CD4-positive, alpha-beta memory T cell (primary cell): ENCODE results near the gene NHLRC4. TPM values are rescaled to one million over a fixed set of nuclear protein-coding genes. Genes with fewer than 3 reads are reported as not detected.

Experiments used
- CTCF ChIA-PET: fragments of 350-600 bp; sonication (Branson Sonifier 250); formaldehyde crosslinking; loops from one replicate; lab custom pipeline; 2021; ENCODE audit warnings: inconsistent platforms; ENCODE audit not compliant: partially characterized antibody; lab: Charles Lee
- POLR2A ChIA-PET: fragments of 350-600 bp; sonication (Branson Sonifier 250); formaldehyde crosslinking; loops from one replicate; lab custom pipeline; 2021; ENCODE audit not compliant: partially characterized antibody; lab: Charles Lee
- DNase-seq, 5 donors: peaks; one replicate each; pipeline versions ENCODE4 v3.0.0 to v3.0.0-alpha.2; 2020 to 2022; ENCODE audit warnings: mixed read lengths in 1 of 5
- H3K27ac ChIP-seq: one replicate; pipeline ENCODE4 v1.7.0; 2013; ENCODE audit warnings: low read depth, low read length
- H3K27me3 ChIP-seq: 2 replicates; pipeline ENCODE4 v1.7.0; 2013; ENCODE audit warnings: mild to moderate bottlenecking, low read length, moderate library complexity; ENCODE audit not compliant: insufficient read depth
- H3K36me3 ChIP-seq: 2 replicates; pipeline ENCODE4 v1.7.0; 2013; ENCODE audit warnings: mild to moderate bottlenecking, low read length, moderate library complexity; ENCODE audit not compliant: insufficient read depth
- H3K4me1 ChIP-seq: 2 replicates; pipeline ENCODE4 v1.7.0; 2013; ENCODE audit warnings: mild to moderate bottlenecking, low read length, moderate library complexity; ENCODE audit not compliant: insufficient read depth
- H3K4me3 ChIP-seq, 2 donors: one replicate each; pipeline ENCODE4 v1.7.0; 2013; ENCODE audit warnings: low read length in 2 of 2, mild to moderate bottlenecking in 1 of 2
- H3K9me3 ChIP-seq, 2 donors: one replicate each; pipeline ENCODE4 v1.7.0; 2013; ENCODE audit warnings: low read length in 2 of 2, control low read depth in 1 of 2; ENCODE audit not compliant: control insufficient read depth in 1 of 2
- H3K27ac Mint-ChIP-seq, 7 donors: one replicate each; pipeline ENCODE4 v1.8.0; 2020 to 2021; ENCODE audit warnings: mixed read lengths in 7 of 7, mild to moderate bottlenecking in 6 of 7, inconsistent platforms in 3 of 7, moderate library complexity in 3 of 7
- H3K27me3 Mint-ChIP-seq, 2 donors: one replicate each; pipeline ENCODE4 v1.8.0; 2020 to 2021; ENCODE audit warnings: mixed read lengths in 2 of 2
- H3K36me3 Mint-ChIP-seq, 2 donors: one replicate each; pipeline ENCODE4 v1.8.0; 2020 to 2021; ENCODE audit warnings: mixed read lengths in 2 of 2, inconsistent platforms in 1 of 2, mild to moderate bottlenecking in 1 of 2
- H3K4me1 Mint-ChIP-seq, 4 donors: one replicate each; pipeline ENCODE4 v1.8.0; 2020 to 2021; ENCODE audit warnings: mixed read lengths in 4 of 4, mild to moderate bottlenecking in 1 of 4
- H3K4me3 Mint-ChIP-seq, 8 donors: one replicate each; pipeline ENCODE4 v1.8.0; 2020 to 2021; ENCODE audit warnings: mixed read lengths in 8 of 8, mild to moderate bottlenecking in 7 of 8, moderate library complexity in 6 of 8, inconsistent platforms in 3 of 8
- H3K9me3 Mint-ChIP-seq, 8 donors: one replicate each; pipeline ENCODE4 v1.8.0; 2020 to 2021; ENCODE audit warnings: mixed read lengths in 8 of 8, mild to moderate bottlenecking in 5 of 8, inconsistent platforms in 3 of 8, moderate library complexity in 1 of 8
- intact Hi-C: fragments of 100-400 bp; cut with micrococcal nuclease; formaldehyde crosslinking; loops from one replicate; pipeline ENCODE4 v1.15.1; 2023
- polyA plus RNA-seq, 2 donors: library from polyadenylated mRNA; unstranded; fragments of 300-500 nt; fragmentation: Illumina TruSeq; gene quantifications; one replicate each; pipeline ENCODE4 v1.2.3, GENCODE V29; 2021
- total RNA-seq, 2 experiments: library from RNA; stranded (reverse); gene quantifications; one replicate each; pipeline ENCODE4 v1.2.3, GENCODE V29; 2021

The NHLRC4 gene
- total and polyA plus RNA-seq, 4 experiments from 2014 or later: 2.1 to 3.2 (median 2.5) TPM

- Mint-ChIP-seq H3K36me3 (peaks cover 0 to 8% of the 10 kb centered on the region in 2 donors), H3K9me3 (peaks cover 0 to 2% (median 0%) of the 10 kb centered on the region in 8 donors), H3K4me1 (peaks cover 16 to 44% (median 29%) of the 10 kb centered on the region in 4 donors), H3K27me3 (no peaks in the 10 kb centered on the region), H3K27ac (peak within 1 kb of the TSS; percentile 86 to 95 (median 93)), H3K4me3 (peak within 1 kb of the TSS; percentile 90 to 95 (median 92))
- peak; percentile 82 to 92 (median 89) for DNase-seq
- intact Hi-C loops: loop anchor here (1.0 kb wide), 4 partner anchors 42 to 126 kb away; partner anchors contain the start of genes DECR2, PIGQ and RAB11FIP3
- H3K27ac ChIP-seq: peak within 1 kb of the TSS; percentile 89
- POLR2A ChIA-PET: interaction anchor here (0.7 to 2.1 kb wide), 11 partner anchors 30 to 261 kb away, joined by 3 to 16 read pairs (median 4); partner anchors contain the start of genes METTL26, NHLRC4, RAB11FIP3 and RPUSD1
- no peaks in the 10 kb centered on the region for H3K27me3 ChIP-seq
- CTCF ChIA-PET: no interaction called here
- peak within 1 kb of the TSS; percentile 50 to 81 for H3K4me3 ChIP-seq
- H3K36me3 ChIP-seq: peaks cover 5% of the 10 kb centered on the region
- peaks cover 43% of the 10 kb centered on the region for H3K4me1 ChIP-seq
- no peaks in the 10 kb centered on the region for H3K9me3 ChIP-seq
These were observed 39.5 kb upstream of the NHLRC4 start, which contains the start of gene CAPN15 for GRCh38 chr16:527015-527903. TSS of gene CAPN15 (plus strand) at chr16:527712. CDS start at chr16:546839, 19,127 bp downstream.

- peaks cover 43% of the 10 kb centered on the region for H3K4me1 ChIP-seq
- H3K4me1 Mint-ChIP-seq: peaks cover 16 to 44% (median 29%) of the 10 kb centered on the region in 4 donors
- no peaks in the 10 kb centered on the region for H3K27me3 ChIP-seq
- H3K4me3 Mint-ChIP-seq: peak overlapping the region; percentile 90 to 95 (median 92)
- H3K36me3 Mint-ChIP-seq: peaks cover 0 to 8% of the 10 kb centered on the region in 2 donors
- H3K4me3 ChIP-seq: peak overlapping the region; percentile 50 to 57
- H3K36me3 ChIP-seq: peaks cover 5% of the 10 kb centered on the region
- peak in 4 of 5 donors; percentile 20 to 53 (median 30) for DNase-seq
- POLR2A ChIA-PET: interaction anchor here (0.5 to 2.1 kb wide), 9 partner anchors 19 to 1483 kb away, joined by 3 to 16 read pairs (median 5); partner anchors contain the start of genes METTL26, NHLRC4 and RAB11FIP3
- intact Hi-C loops: no loop called here
- peak overlapping the region; percentile 73 for H3K27ac ChIP-seq
- CTCF ChIA-PET: no interaction called here
- H3K27ac Mint-ChIP-seq: peak overlapping the region; percentile 81 to 95 (median 92)
- H3K9me3 Mint-ChIP-seq: no peaks in the 10 kb centered on the region
- H3K27me3 Mint-ChIP-seq: no peaks in the 10 kb centered on the region
- H3K9me3 ChIP-seq: no peaks in the 10 kb centered on the region
These were observed 38.4 kb upstream of the NHLRC4 start for GRCh38 chr16:528111-529011.

- CTCF ChIA-PET: no interaction called here
- peaks cover 43% of the 10 kb centered on the region for H3K4me1 ChIP-seq
These were observed 37.7 kb upstream of the NHLRC4 start for GRCh38 chr16:529012-529575.

GRCh38 chr16:530111-530817 lies 36.5 kb upstream of the NHLRC4 start:
- no peak overlapping the region for H3K27ac ChIP-seq
- Mint-ChIP-seq H3K4me1 (peaks cover 16 to 39% (median 27%) of the 10 kb centered on the region in 4 donors), H3K4me3 (peak overlapping the region; percentile 55 to 95 (median 76)), H3K27me3 (no peaks in the 10 kb centered on the region), H3K9me3 (no peaks in the 10 kb centered on the region), H3K27ac (peak overlapping the region in 4 of 7 donors; percentile 47 to 92 (median 74)), H3K36me3 (peaks cover 0 to 8% of the 10 kb centered on the region in 2 donors)
- intact Hi-C loops: no loop called here
- H3K4me1 ChIP-seq: peaks cover 39% of the 10 kb centered on the region
- CTCF ChIA-PET: no interaction called here
- peak overlapping the region in 1 of 2 donors; percentile 57 for H3K4me3 ChIP-seq
- DNase-seq: no peak
- POLR2A ChIA-PET: no interaction called here
- no peaks in the 10 kb centered on the region for H3K9me3 ChIP-seq
- H3K27me3 ChIP-seq: no peaks in the 10 kb centered on the region
- H3K36me3 ChIP-seq: peaks cover 5% of the 10 kb centered on the region

More at GRCh38 chr16:529012-529575, 37.7 kb upstream of the NHLRC4 start:
- Mint-ChIP-seq H3K9me3 (no peaks in the 10 kb centered on the region), H3K4me3 (peak overlapping the region; percentile 90 to 95 (median 92)), H3K27me3 (no peaks in the 10 kb centered on the region), H3K4me1 (peaks cover 16 to 44% (median 29%) of the 10 kb centered on the region in 4 donors), H3K36me3 (peaks cover 0 to 8% of the 10 kb centered on the region in 2 donors), H3K27ac (peak overlapping the region; percentile 81 to 95 (median 92))
- peak overlapping the region; percentile 73 for H3K27ac ChIP-seq
- peak overlapping the region; percentile 50 to 57 for H3K4me3 ChIP-seq
- no peaks in the 10 kb centered on the region for H3K9me3 ChIP-seq
- H3K27me3 ChIP-seq: no peaks in the 10 kb centered on the region
- peaks cover 5% of the 10 kb centered on the region for H3K36me3 ChIP-seq
- intact Hi-C loops: no loop called here
- DNase-seq: peak in 3 of 5 donors; percentile 15 to 29 (median 23)
- POLR2A ChIA-PET: interaction anchor here (0.5 to 2.1 kb wide), 5 partner anchors 18 to 1483 kb away, joined by 3 to 8 read pairs (median 5); partner anchors contain the start of genes METTL26, NHLRC4 and RAB11FIP3

GRCh38 chr16:531494-532125 lies 35.2 kb upstream of the NHLRC4 start:
- Histone ChIP-seq H3K27ac (no peak overlapping the region), H3K27me3 (no peaks in the 10 kb centered on the region), H3K36me3 (peaks cover 5% of the 10 kb centered on the region), H3K9me3 (no peaks in the 10 kb centered on the region), H3K4me3 (no peak overlapping the region), H3K4me1 (peaks cover 25% of the 10 kb centered on the region)
- ChIA-PET CTCF (interaction anchor here (1.2 kb wide), 1 partner anchor 13 kb away, joined by 3 read pairs; no protein-coding TSS in a partner anchor), POLR2A (no interaction called here)
- H3K4me1 Mint-ChIP-seq: peaks cover 9 to 25% (median 17%) of the 10 kb centered on the region in 4 donors
- intact Hi-C loops: no loop called here
- DNase-seq: no peak
- H3K27ac Mint-ChIP-seq: no peak overlapping the region
- no peaks in the 10 kb centered on the region for H3K9me3 Mint-ChIP-seq
- no peaks in the 10 kb centered on the region for H3K27me3 Mint-ChIP-seq
- peaks cover 0 to 5% of the 10 kb centered on the region in 2 donors for H3K36me3 Mint-ChIP-seq
- peak overlapping the region in 1 of 8 donors; percentile 21 for H3K4me3 Mint-ChIP-seq
